ENCODE measurements around the gene BHMT2.
A peak's percentile ranks its signal among the peaks of the same experiment; 100 is the strongest.

Gene BHMT2

DNA sequence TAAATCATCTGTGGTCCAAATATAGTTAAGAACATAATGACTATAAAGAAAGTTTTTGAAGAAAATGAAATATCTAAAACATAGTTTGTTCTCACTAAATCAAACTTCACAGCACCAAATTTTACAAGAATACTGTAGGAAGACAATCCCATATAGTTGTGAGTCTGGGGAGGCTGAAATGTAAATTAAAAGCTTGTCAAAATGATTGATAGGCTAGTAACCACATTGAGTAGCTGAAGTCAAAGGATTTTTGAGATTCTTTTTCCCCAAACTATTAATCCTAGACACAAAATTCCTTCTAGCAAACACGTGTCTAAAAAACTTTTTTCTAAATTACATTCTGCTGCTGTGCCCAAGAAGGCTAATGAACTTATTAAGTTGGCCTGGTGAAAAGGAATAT lies 55.0 kb downstream of the BHMT2 start:
- Histone ChIP-seq H3K36me3 (ENCODE audit: control insufficient read depth, low read length) (no peaks in the 10 kb centered on the region), H3K9me3 (ENCODE audit: control insufficient read depth, insufficient read depth, low read length) (no peaks in the 10 kb centered on the region), H3K4me3 (ENCODE audit: low read length) (no peak overlapping the region), H4K20me1 (ENCODE audit: control insufficient read depth, insufficient read depth, low read depth, low read length) (no peaks in the 10 kb centered on the region), H3K27ac (ENCODE audit: low read depth, low read length) (no peak overlapping the region), H3K9me2 (replicated peaks; ENCODE audit: control insufficient read depth, low read length) (no peaks in the 10 kb centered on the region), H3K4me2 (ENCODE audit: low read length) (no peak overlapping the region), H3F3A (ENCODE audit: control insufficient read depth, insufficient read depth) (no peaks in the 10 kb centered on the region), H3K79me2 (ENCODE audit: control insufficient read depth, low read length) (no peaks in the 10 kb centered on the region), H3K4me1 (ENCODE audit: control insufficient read depth, low read length) (no peaks in the 10 kb centered on the region), H3K27me3 (ENCODE audit: control insufficient read depth, low read length) (no peaks in the 10 kb centered on the region)
- TF ChIP-seq EZH2phosphoT487 (IDR thresholded peaks at IDR 0.05; ENCODE audit: borderline replicate concordance, low read length), result no peak
- TF ChIP-seq, protein P1, sequence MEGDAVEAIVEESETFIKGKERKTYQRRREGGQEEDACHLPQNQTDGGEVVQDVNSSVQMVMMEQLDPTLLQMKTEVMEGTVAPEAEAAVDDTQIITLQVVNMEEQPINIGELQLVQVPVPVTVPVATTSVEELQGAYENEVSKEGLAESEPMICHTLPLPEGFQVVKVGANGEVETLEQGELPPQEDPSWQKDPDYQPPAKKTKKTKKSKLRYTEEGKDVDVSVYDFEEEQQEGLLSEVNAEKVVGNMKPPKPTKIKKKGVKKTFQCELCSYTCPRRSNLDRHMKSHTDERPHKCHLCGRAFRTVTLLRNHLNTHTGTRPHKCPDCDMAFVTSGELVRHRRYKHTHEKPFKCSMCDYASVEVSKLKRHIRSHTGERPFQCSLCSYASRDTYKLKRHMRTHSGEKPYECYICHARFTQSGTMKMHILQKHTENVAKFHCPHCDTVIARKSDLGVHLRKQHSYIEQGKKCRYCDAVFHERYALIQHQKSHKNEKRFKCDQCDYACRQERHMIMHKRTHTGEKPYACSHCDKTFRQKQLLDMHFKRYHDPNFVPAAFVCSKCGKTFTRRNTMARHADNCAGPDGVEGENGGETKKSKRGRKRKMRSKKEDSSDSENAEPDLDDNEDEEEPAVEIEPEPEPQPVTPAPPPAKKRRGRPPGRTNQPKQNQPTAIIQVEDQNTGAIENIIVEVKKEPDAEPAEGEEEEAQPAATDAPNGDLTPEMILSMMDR (IDR thresholded peaks at IDR 0.05; ENCODE audit: low read depth, low read length, poor library complexity, severe bottlenecking), result no peak

- Histone ChIP-seq H3K27ac (ENCODE audit: low read depth, low read length) (no peak overlapping the region), H3K4me3 (ENCODE audit: low read length) (no peak overlapping the region)
- TF ChIP-seq EZH2phosphoT487 (IDR thresholded peaks at IDR 0.05; ENCODE audit: borderline replicate concordance, low read length), result no peak
- TF ChIP-seq, protein P1 (IDR thresholded peaks at IDR 0.05; ENCODE audit: low read depth, low read length, poor library complexity, severe bottlenecking), result no peak
Observed at GRCh38 chr5:79130781-79131180, 61.2 kb downstream of the BHMT2 start.

DNA sequence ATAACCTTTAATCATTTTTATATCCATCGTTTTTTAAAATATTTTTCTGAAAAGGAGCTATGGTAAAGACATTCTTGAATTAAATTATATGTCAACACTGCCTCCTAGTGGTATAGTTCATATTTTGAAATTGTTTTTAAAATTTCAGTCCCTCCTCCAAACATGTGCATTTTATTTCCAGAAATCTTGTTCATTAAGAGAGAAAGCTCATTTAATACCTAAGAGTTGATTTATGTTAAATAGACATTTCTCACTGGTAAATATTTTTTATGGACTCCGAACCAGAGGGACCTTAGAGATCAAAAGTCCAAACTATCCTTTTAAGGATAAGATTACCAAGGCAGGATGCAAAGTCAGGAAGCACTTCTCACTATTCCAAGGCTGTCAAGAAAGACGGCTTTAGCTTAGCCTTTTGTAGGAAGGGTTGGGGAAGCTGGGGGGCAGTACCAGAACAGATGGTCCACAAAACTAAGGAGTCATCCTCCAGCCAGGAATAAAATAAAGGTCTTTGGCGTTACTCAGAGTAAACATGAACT lies 63.6 kb downstream of the BHMT2 start:
- Histone ChIP-seq H3K27ac (ENCODE audit: low read depth, low read length) (no peak overlapping the region), H4K20me1 (ENCODE audit: control insufficient read depth, insufficient read depth, low read depth, low read length) (no peaks in the 10 kb centered on the region), H3K4me1 (ENCODE audit: control insufficient read depth, low read length) (peaks cover 17% of the 10 kb centered on the region), H3K9me2 (replicated peaks; ENCODE audit: control insufficient read depth, low read length) (no peaks in the 10 kb centered on the region), H3K9me3 (ENCODE audit: control insufficient read depth, insufficient read depth, low read length) (no peaks in the 10 kb centered on the region), H3K4me3 (ENCODE audit: low read length) (peak overlapping the region; percentile 62), H3F3A (ENCODE audit: control insufficient read depth, insufficient read depth) (0 out of 2 replicates have a peak, but pooled peaks cover 2% of the 10 kb centered on the region), H3K4me2 (ENCODE audit: low read length) (peak overlapping the region; percentile 78), H3K36me3 (ENCODE audit: control insufficient read depth, low read length) (no peaks in the 10 kb centered on the region), H3K27me3 (ENCODE audit: control insufficient read depth, low read length) (peaks cover 3% of the 10 kb centered on the region; the same call in 1 of the 2 replicates), H3K79me2 (ENCODE audit: control insufficient read depth, low read length) (no peaks in the 10 kb centered on the region)
- TF ChIP-seq, protein P1 (IDR thresholded peaks at IDR 0.05; ENCODE audit: low read depth, low read length, poor library complexity, severe bottlenecking), result no peak
- no peak for TF ChIP-seq EZH2phosphoT487 (IDR thresholded peaks at IDR 0.05; ENCODE audit: borderline replicate concordance, low read length)

More at GRCh38 chr5:79130781-79131180, 61.2 kb downstream of the BHMT2 start:
- Histone ChIP-seq H4K20me1 (ENCODE audit: control insufficient read depth, insufficient read depth, low read depth, low read length) (no peaks in the 10 kb centered on the region), H3K79me2 (ENCODE audit: control insufficient read depth, low read length) (no peaks in the 10 kb centered on the region), H3K9me2 (replicated peaks; ENCODE audit: control insufficient read depth, low read length) (no peaks in the 10 kb centered on the region), H3K9me3 (ENCODE audit: control insufficient read depth, insufficient read depth, low read length) (no peaks in the 10 kb centered on the region), H3K36me3 (ENCODE audit: control insufficient read depth, low read length) (no peaks in the 10 kb centered on the region), H3K27me3 (ENCODE audit: control insufficient read depth, low read length) (peaks cover 3% of the 10 kb centered on the region; the same call in 1 of the 2 replicates), H3F3A (ENCODE audit: control insufficient read depth, insufficient read depth) (0 out of 2 replicates have a peak, but pooled peaks cover 2% of the 10 kb centered on the region), H3K4me2 (ENCODE audit: low read length) (no peak overlapping the region), H3K4me1 (ENCODE audit: control insufficient read depth, low read length) (peaks cover 13% of the 10 kb centered on the region)
